SK-N-MC (cell line): ENCODE measurements around the gene RSRP1.

Experiments
- EZH2 ChIP-seq: fragments of 200-600 bp; sonication (generic); IDR thresholded peaks from one replicate; pipeline ENCODE4 v1.6.1; 2017; ENCODE audit warnings: antibody characterized with exemption
- FOXP2 ChIP-seq: optimal IDR thresholded peaks from 2 replicates; pipeline ENCODE3; 2011; ENCODE audit warnings: mild to moderate bottlenecking, moderate library complexity; ENCODE audit not compliant: insufficient read depth; ENCODE audit errors: extremely low read length, control extremely low read depth
- POLR2AphosphoS5 ChIP-seq: IDR thresholded peaks from 2 replicates; pipeline ENCODE4 v1.6.1; 2012; ENCODE audit warnings: mild to moderate bottlenecking, low read depth, low read length, borderline replicate concordance

GRCh38 chr1:25232027-25232865, 15.0 kb downstream of the RSRP1 start, which contains the start of gene SYF2:
- TF ChIP-seq POLR2AphosphoS5 = peak; percentile 92
- no peak for TF ChIP-seq EZH2
- no peak for TF ChIP-seq FOXP2
